ENCODE results near the gene RNF181.

RNF181 gene

DNA sequence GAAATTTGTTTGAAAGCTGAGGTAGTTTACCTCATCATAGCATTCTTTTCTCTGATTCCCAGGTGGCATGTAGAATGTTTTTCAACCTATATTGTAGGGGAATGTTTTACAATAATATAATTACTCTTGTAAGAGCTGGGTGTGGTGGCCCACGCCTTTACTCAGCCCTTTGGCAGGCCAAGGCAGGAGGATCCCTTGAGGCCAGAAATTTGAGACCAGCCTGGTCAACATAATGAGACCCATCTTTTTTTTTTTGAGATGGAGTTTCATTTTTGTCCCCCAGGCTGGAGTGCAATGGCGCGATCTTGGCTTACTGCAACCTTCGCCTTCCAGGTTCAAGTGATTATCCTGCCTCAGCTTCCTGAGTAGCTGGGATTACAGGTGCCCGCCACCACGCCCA, 24.1 kb downstream of the RNF181 start:
- no peak for DNase-seq

DNA sequence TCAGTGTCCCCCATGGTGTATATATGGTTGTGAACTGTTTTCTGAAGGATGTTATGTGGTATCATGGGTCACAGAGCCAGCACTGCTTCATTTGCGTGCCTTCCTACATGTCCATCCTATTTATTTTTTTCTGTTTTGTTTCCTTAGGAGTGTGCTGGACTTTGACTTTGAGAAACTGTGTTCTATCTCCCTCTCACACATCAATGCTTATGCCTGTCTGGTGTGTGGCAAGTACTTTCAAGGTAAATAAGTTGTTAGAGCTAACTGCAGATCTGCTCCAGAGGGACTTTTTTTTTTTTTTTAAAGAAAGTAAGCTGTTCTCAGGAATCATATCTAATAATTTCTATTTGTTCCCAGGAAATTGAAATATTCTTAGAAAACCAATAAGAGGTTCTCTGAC, 25.8 kb downstream of the RNF181 start:
- no peak for DNase-seq

DNA sequence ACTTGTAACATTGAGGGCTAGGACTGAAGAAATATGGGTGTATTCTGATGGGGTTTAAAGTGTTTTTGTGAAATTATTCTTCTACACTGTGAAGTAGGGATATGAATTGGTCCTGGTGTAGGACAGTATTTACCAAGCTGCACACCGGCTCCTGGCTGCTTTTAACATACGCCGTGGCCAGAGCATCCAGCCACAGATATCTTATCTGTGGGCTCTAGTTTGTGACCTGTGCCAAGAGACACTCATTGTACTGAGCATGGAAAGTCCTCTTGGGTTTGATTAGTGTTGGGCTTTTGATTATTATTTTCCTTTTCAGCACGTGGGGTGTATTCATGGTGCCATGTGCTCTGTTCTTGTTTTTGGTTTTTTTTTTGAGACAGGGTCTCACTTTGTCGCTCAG, 28.4 kb downstream of the RNF181 start:
- no peak for DNase-seq

GRCh38 chr2:85628658-85629057, 33.1 kb downstream of the RNF181 start:
- DNase-seq: no peak

- no peak for DNase-seq
Observed at GRCh38 chr2:85631316-85631715, 35.8 kb downstream of the RNF181 start.

GRCh38 chr2:85635011-85635410, 39.5 kb downstream of the RNF181 start:
- no peak for DNase-seq

- no peak for DNase-seq
Observed at GRCh38 chr2:85635636-85636035, 40.1 kb downstream of the RNF181 start.

GRCh38 chr2:85642725-85643124, 47.2 kb downstream of the RNF181 start:
- no peak for DNase-seq

DNA sequence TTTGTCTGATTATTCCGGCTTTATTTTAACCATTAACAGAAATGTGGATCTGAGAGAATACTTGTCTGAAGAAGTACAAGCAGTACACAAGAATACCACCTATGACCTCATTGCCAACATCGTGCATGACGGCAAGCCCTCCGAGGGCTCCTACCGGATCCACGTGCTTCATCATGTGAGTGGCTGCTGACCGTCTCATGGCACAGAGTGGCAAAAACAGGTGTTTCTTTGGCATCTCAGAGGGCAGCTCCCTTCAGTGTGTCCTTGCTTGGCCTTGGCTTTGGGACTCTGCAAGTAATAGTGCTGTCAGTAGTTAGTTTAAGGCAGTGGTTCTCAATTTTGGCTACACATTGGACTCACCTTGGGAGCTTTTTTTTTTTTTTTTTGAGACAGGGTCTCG, 49.4 kb downstream of the RNF181 start:
- no peak for DNase-seq

DNA sequence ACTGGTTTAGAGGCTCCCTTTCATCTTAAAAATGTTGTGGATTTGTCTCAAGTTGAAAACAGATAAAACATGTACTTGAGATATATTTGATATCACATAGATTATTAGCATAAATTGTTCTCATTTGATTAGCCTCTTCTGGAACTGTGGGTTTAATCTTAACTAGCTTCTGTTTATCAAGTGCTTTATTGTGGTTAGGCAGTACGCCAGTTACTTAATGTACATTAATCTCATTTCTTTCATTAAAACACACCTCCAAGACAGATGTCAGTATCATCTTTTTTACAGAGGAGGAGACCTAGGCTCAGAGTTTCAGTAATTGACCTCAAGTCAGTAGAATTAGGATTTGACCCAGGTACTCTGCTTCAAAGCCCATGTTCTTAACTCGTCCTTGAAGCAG, 50.6 kb downstream of the RNF181 start:
- no peak for DNase-seq
